MM.1S (cell line): ENCODE data around the gene ACKR2.

Source experiments
- EZH2 ChIP-seq: fragments of 300-600 bp; sonication (generic); optimal IDR thresholded peaks from 2 replicates; pipeline ENCODE3; 2017; ENCODE audit warnings: low read depth, mild to moderate bottlenecking, antibody characterized with exemption, low read length, mixed read lengths
- EZH2phosphoT487 ChIP-seq: fragments of 300-600 bp; sonication (generic); IDR thresholded peaks from 2 replicates; pipeline ENCODE4 v1.6.1; 2018; ENCODE audit warnings: antibody characterized with exemption, low read length
- TF ChIP-seq, protein P1 (sequence below): fragments of 300-600 bp; sonication (generic); IDR thresholded peaks from 2 replicates; pipeline ENCODE4 v1.5.1; 2016; ENCODE audit warnings: antibody characterized with exemption, low read length, mixed read lengths

DNA sequence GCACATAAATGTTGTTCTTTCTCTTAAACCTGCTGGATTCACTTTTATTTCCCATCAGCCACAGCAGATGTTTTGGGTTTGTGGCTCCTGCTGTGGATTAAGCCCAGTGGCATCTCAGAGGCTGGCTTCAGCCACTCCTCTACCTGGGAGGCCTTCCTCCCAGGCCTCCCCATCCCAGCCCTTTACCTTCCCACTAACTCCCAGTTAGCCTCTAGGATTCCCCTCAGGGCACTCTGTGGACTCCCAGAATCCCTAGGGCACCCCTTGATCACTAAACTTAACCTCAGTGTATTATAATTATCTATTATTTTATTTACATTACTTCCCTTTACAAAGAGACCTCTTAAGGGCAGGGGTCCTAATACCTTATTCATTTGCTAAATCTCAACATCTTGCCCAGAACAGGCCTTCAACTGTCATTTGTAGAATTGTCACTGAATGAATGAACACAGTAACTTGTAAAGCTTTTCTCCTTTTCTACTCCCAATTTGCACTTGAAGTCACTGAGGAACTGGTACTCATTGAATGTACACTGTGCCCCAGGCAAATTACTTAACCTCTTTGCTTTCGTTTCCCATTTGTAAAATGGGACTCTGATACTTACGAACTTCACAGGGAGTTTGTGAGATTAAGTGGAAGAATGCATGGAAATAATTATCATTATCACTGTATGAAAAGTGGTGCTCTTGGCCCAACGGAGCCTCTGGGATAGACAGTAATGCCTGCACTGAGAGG lies 44.5 kb upstream of the ACKR2 start:
- TF ChIP-seq, protein P1, sequence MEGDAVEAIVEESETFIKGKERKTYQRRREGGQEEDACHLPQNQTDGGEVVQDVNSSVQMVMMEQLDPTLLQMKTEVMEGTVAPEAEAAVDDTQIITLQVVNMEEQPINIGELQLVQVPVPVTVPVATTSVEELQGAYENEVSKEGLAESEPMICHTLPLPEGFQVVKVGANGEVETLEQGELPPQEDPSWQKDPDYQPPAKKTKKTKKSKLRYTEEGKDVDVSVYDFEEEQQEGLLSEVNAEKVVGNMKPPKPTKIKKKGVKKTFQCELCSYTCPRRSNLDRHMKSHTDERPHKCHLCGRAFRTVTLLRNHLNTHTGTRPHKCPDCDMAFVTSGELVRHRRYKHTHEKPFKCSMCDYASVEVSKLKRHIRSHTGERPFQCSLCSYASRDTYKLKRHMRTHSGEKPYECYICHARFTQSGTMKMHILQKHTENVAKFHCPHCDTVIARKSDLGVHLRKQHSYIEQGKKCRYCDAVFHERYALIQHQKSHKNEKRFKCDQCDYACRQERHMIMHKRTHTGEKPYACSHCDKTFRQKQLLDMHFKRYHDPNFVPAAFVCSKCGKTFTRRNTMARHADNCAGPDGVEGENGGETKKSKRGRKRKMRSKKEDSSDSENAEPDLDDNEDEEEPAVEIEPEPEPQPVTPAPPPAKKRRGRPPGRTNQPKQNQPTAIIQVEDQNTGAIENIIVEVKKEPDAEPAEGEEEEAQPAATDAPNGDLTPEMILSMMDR, result no peak
- TF ChIP-seq EZH2phosphoT487 (no peak), EZH2 (no peak)
